ENCODE data around the gene TTBK2.

DNA sequence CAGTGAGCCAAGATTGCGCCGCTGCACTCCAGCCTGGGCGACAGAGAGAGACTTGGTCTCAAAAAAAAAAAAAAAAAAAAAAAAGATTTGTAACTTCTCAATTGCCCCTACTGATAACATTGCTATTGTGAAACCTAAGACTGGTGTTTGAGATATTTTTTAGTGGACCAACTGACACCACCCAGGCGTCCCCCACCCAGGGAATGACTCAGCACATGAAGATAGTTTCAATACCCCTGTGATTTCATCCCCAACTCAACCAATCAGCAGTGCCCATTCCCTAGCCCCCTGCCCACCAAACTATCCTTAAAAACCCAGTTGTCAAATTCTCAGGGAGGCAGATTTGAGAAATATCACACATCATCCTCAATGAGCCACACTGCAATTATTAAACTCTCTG is 76.9 kb downstream of the TTBK2 start:
- TF ChIP-seq CTCF (IDR thresholded peaks at IDR 0.05; ENCODE audit: poor library complexity, severe bottlenecking) (no peak), EP300 (conservative IDR thresholded peaks at IDR 0.05; ENCODE audit: poor library complexity, severe bottlenecking) (no peak), EZH2 (IDR thresholded peaks at IDR 0.05; ENCODE audit: borderline replicate concordance, insufficient read depth, low read length, poor library complexity, severe bottlenecking) (no peak)
